Forelimb muscle (tissue), 1 donor: ENCODE results near the gene ADAM17. TPM values are rescaled to one million over a fixed set of nuclear protein-coding genes. Genes with fewer than 3 reads are reported as not detected.

ENCODE experiments used
- DNase-seq: peaks from one replicate; pipeline ENCODE4 v3.0.0-alpha.2; 2013; ENCODE audit warnings: low read depth
- polyA plus RNA-seq: library from polyadenylated mRNA; unstranded; fragments of 120-200 nt; gene quantifications from one replicate; pipeline ENCODE4 v1.2.1, GENCODE V29; 2013; ENCODE audit not compliant: insufficient read length

Gene ADAM17
- polyA plus RNA-seq, 1 donor = 25.4 TPM

DNA sequence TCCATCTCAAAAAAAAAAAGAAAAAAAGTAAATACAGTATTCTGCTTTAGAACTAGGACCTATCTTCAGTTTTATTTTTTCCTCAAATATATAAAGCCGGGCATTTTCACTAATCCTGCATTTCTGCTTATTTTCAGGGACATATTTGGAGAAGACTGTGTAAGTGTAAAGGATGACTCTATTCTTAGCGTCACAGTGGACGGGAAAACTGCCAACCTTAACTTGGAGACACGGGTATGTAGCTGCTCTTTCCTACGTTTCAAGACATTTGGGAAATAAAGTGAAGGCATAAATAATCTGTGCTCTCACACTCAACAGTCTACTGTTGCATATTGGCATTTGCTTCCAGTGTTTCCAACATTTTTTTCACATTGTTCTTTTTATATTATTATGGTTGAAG is 84.4 kb downstream of the ADAM17 start:
- no peak for DNase-seq

DNA sequence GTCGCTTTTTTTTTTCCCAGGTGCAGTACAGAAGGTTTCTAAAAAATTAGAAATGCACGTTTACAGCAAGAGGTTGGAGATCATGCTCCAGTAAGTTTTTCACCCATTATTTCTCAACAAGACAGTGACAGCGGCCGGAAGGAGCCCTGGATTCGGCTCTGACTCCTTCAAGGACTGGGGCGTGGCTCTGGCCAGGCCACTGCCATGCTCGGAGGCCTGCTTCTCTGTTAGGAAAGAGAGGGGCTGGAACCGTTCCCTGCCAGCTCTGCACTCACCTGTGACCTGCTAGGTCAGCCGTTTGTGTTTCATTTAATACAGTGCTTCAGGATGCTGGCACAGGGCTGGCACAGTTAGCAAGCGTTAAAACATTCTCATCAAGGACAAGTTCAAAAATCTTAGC is 87.9 kb downstream of the ADAM17 start:
- DNase-seq = no peak

DNA sequence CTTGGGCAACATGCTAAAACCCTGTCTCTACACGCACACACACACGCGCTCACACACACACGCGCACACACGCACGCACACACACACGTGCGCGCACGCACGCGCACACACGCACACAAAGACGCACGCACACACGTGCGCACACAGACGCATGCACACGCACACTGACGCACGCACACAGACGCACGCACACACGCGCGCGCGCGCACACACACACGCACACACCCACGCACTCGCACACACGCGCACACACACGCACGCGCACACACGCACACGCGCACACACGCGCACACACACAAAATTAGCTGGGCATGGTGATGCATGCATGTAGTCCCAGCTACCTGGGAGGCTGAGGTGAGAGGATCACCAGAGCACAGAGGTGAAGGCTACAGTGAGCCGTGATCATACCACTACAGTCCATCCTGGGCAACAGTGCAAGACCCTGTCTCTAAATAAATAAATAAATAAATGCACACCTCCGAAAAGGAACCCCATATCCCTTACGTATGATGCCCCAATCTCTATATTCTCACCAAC is 89.4 kb downstream of the ADAM17 start:
- DNase-seq = no peak

DNA sequence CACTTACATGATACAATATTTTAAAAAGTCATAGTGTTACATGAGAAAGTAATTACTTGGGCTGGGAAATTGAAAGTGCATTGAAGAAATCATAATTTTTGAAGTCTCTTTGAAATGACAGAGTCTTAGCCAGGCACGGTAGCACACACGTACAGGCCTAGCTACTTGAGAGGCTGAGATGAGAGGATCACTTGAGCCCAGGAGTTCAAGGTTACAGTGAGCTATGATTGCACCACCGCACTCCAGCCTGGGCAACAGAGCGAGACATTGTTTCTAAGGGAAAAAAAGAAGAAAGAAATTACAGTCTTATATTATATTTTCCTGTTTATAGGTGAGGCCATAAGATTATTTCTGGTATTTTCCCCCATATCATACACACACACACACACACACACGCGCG is 90.5 kb downstream of the ADAM17 start:
- no peak for DNase-seq

- DNase-seq = no peak
Measured at GRCh38 chr2:9463698-9464034, 92.0 kb downstream of the ADAM17 start.

DNA sequence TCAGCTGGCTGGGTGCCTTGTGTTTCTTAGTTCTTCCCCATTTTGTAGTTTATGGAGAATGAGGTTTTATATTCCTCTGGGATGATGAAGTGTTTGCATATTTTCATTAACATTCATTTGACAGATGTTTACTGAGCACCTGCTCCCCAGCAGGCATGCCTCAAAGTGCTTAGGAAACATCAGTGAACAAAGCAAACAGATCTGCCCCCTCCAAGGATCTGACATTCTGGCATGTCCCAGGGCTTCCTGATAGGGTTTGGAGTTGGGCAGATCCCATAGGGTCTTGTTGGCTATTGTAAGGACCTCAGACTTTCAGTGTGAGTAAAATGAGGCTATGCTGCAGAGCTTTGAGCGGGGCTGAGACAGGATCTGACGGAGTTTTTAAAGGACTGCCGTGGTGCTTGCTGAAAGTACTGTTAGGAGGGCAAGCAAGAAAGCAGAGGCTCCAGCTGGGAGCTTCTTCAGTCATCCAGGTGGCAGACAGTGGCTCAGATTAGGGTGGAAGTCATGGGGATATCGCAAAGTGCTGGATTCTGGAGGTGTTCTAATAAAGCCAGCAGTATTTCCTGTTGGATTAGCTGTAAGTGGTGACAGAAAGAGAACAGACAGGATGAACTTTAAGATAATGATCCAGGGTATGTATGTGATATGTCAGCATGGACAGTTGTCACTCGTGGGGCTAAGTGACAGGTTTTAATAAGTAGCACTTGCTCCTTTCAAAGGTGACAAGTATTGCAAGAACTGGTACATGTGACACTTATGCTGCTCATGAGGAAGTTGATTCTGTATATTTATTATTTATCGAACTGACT is 92.5 kb downstream of the ADAM17 start:
- no peak for DNase-seq

GRCh38 chr2:9462313-9462712 is 93.3 kb downstream of the ADAM17 start:
- no peak for DNase-seq

DNA sequence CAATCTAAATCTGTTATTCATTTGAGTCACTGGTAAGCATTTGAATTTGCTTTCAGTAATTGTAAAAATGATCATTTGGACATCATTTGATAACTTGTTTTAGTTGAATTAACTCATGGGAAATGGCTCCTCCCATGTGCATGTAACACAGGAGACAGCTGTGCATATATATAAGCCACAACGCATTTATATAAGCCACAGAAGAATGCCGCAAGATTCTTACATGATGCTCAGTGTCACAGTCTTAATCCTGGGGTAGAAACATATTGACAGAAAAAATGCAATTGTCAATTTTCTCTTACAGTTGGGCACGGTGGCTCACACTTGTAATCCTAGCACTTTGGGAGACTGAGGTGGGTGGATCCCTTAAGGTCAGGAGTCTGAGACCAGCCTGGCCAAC is 94.6 kb downstream of the ADAM17 start:
- no peak for DNase-seq

GRCh38 chr2:9460441-9461017 is 95.1 kb downstream of the ADAM17 start:
- no peak for DNase-seq

- DNase-seq = no peak
Measured at GRCh38 chr2:9451231-9451630, 104.4 kb downstream of the ADAM17 start.

- no peak for DNase-seq
Measured at GRCh38 chr2:9445089-9445488, 110.5 kb downstream of the ADAM17 start.

DNA sequence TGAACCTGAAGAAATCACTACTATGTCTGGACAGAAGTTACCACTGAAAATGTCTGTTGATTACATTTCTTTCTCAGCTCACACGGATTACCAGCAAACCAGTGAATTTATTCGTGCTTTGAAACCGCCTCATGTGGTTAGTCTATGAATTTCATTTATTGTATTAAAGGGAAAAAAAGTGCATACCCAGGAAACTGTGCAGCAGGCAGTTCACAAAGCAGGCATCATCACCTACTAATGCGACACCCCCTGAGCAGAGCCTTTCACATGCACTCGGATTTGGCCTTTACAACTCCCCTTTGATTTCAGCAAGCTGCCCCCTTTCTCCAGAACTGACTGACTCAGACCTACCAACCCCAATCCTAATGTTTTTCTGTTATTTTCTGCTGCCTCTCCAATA is 112.1 kb downstream of the ADAM17 start:
- no peak for DNase-seq

GRCh38 chr2:9441556-9441955 is 114.1 kb downstream of the ADAM17 start:
- no peak for DNase-seq

GRCh38 chr2:9440058-9440727 is 115.4 kb downstream of the ADAM17 start:
- DNase-seq = no peak

GRCh38 chr2:9439536-9439935 is 116.1 kb downstream of the ADAM17 start:
- DNase-seq = no peak

Other genes with a start within 250 kb of the ADAM17 start
- 60.8 TPM for gene ITGB1BP1, start 132.3 kb downstream of the ADAM17 start, polyA plus RNA-seq
- gene CPSF3, start 132.2 kb downstream of the ADAM17 start, polyA plus RNA-seq = 33.4 TPM
- gene IAH1, start 81.3 kb downstream of the ADAM17 start, polyA plus RNA-seq = 53.0 TPM
- gene YWHAQ, start 75.2 kb upstream of the ADAM17 start, polyA plus RNA-seq = 174 TPM